Right kidney (tissue), 1 donor: ENCODE data around the gene KIAA0232.
A peak's percentile ranks its signal among the peaks of the same experiment; 100 is the strongest.
"Not testable (repeated sequence)": the region's sequence is repeated elsewhere in the genome, so short reads cannot be mapped to it uniquely, and the experiment has no call there.

Experiments
- DNase-seq: peaks from one replicate; pipeline ENCODE4 v3.0.0-alpha.2; 2016

The KIAA0232 gene

GRCh38 chr4:6753103-6753560, 29.4 kb upstream of the KIAA0232 start:
- no peak for DNase-seq

- no peak for DNase-seq
Measured at GRCh38 chr4:6753891-6754290, 28.6 kb upstream of the KIAA0232 start.

DNA sequence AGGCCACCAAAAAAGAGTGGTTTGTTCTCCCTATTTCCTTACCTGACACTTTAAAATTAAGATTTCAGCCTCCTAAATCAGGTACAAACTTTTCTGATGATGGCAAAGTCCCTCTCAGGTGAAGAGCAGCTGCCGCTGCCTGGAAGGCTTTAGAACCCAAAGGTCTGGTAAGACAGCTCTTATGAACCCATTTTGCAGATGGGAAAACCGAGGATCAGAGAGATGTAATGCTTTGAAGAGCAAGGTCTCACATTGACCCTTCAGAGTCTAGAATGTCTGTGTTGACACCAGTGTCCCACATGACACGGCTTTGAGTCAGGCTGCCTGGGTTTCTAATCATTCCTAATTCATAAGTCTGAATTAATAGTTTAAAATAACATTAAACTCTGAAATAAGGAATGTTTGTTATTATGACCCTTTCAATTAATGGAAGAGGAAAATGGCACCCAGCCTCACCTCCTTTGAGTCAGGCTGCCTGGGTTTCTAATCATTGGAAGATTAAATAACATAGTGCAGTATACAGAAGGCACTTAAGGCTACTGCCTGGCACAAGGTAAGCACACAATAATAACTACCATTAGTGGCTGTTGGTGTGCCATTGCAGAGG, 27.9 kb upstream of the KIAA0232 start:
- no peak for DNase-seq

- no peak for DNase-seq
Measured at GRCh38 chr4:6755088-6755753, 27.3 kb upstream of the KIAA0232 start.

- DNase-seq, result not testable (repeated sequence)
Measured at GRCh38 chr4:6756345-6756744, 26.2 kb upstream of the KIAA0232 start.

GRCh38 chr4:6758728-6759127, 23.8 kb upstream of the KIAA0232 start:
- DNase-seq, result no peak

- no peak for DNase-seq
Measured at GRCh38 chr4:6760865-6761264, 21.7 kb upstream of the KIAA0232 start.

DNA sequence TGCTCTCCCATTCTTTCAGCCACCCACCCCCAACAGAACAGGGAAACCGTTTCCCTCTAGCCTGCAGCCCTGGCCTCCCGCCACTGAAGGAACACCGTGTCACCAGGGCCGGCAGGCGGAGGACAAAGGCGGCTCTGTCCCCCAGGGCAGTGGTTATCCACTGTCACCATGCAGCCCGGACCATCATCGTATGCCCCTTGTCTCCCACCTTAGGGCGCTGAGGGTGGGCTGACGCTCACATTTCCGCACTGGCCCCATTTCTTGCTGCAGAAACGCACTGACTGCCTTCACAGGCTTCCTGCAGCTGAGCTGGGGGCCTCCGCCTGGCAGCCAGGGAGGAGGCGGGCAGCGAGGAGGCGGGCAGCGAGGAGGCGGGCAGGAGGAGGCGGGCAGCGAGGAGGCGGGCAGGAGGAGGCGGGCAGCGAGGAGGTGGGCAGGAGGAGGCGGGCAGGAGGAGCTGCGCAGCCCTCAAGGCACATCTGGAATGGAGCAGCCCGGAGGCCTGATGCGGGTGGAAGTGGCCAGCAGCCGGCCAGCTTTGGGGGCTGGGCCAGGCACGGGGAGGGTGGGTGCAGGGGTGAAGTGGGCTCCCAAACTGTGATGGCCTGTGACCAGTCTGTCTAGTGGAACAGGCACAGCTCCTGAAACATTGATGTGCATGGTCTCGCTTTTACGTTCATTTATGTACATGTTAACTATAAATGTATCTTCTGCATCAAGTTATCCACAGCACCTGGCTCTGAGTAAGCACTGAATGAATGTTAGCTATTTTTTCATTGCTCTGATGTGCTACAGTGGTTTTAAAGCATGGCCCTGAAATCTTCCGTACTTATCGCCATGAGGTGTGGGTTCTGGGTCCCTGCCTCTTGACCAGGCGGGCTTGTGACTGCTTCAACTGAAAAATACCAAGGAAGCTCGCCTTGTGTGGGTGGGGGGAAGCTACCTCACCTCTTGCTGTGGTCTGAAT, 20.6 kb upstream of the KIAA0232 start:
- no peak for DNase-seq

- DNase-seq, result no peak
Measured at GRCh38 chr4:6763330-6763851, 19.1 kb upstream of the KIAA0232 start.

DNA sequence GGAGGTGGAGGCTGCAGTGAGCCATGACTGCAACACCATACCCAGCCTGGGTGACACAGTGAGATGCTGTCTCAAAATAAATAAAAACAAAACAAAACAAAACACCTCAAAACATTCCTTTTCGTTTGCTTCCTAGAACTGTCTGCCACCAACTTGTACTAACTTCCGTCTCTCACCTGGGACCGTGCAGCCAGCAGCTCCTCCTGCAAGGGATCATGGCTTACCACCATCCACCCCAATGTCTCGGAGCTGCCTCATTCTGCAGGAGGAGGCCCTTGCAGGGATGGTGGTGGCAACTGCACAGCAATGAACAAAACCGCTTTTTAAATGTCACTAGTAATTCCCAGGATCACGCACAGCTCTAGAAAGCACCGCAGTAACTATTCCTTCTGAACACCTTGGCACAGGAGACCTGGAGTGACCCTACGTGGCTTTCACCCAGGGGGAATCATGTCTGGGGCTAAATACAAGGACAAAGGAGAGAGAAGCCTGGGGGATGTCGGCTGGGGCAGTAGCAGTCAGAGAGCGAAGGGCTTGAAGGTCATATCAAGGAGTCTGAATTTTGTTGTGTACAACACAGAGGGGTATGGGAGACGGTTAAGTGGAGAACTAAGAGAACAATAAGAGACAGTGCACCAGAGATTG, 17.4 kb upstream of the KIAA0232 start:
- DNase-seq, result no peak

GRCh38 chr4:6765703-6766102, 16.8 kb upstream of the KIAA0232 start:
- DNase-seq, result no peak

DNA sequence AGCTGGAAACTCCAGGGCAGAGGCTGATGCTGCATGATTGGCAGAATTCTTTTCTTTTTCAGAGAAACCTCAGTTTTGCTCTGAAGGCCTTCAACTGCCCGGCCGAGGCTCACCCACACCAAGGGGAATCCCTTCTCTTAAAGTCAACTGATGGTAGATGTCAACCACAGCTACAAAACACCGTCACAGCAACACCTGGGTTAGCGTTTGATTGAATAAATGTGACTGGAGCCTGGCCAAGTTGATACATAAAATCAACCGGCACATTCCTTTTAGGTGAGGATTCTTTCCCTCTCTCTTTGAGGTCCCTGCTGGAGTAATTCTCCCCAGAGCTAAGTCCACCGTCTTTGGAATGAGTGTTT, 15.2 kb upstream of the KIAA0232 start:
- no peak for DNase-seq

GRCh38 chr4:6767748-6768538, 14.6 kb upstream of the KIAA0232 start:
- no peak for DNase-seq

GRCh38 chr4:6768539-6768905, 14.0 kb upstream of the KIAA0232 start:
- DNase-seq, result no peak

- DNase-seq, result no peak
Measured at GRCh38 chr4:6769233-6769988, 13.1 kb upstream of the KIAA0232 start.

DNA sequence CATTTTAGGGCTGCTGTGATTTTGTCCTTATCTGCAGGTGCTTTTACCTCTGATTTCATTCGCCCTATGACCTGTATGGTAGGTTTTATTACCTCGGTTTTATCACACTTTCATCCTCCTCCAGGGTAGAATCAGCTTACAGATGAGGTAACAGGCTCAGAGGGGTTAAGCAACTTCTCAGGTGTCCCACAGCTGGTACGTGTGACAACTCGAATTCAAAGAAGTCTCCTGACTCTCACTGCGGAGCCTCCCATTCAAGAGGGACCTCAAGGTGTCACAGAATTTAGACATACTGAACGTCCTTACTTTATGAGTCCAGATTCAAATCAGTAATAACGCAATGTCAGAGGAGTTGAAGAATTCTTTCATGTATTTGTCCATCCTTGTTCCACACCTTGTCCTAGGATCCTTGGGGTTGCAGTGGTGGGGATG, 12.5 kb upstream of the KIAA0232 start:
- no peak for DNase-seq

DNA sequence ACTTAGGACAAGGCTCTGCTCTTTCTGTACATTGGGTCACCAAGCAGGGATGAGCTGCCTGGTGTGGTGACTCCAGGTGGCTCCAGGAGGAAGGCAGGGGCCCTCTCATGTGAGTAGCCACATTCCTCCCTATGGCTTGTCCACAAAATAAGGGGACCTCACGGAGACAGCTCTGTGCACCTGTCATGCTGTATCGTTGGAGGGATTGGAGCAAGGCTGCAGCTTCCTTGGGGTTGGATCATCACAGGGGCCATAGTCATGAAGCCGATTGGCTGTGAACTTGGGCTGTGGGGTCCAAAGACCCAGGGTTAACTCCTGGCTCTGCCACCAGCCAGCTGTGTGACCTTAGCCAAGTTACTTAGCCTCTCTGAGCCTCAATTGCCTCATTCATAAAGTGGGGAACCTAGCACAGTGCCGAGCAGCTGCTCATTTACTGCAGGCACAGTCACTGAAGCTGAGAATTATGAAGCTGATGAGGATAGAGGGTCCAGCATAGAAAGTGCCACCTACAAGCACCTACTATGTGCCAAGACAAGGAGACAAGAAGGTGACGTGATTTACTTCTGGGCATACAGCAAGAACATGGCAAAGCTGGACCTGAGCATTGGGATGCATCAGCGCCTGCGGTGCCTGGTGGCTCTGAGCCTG, 11.8 kb upstream of the KIAA0232 start:
- no peak for DNase-seq

- no peak for DNase-seq
Measured at GRCh38 chr4:6771229-6771671, 11.3 kb upstream of the KIAA0232 start.

GRCh38 chr4:6772223-6772928, 10.2 kb upstream of the KIAA0232 start:
- peak; percentile 38 for DNase-seq

GRCh38 chr4:6773106-6773505, 9.4 kb upstream of the KIAA0232 start:
- DNase-seq, result no peak
